ENCODE measurements around the gene SDSL. TPM values are rescaled to one million over a fixed set of nuclear protein-coding genes. Genes with fewer than 3 reads are reported as not detected.

Gene SDSL
- total and polyA plus RNA-seq, 2 of the 4 experiments (the other 2 are of a cell fraction) = 6.3 to 10.9 TPM

DNA sequence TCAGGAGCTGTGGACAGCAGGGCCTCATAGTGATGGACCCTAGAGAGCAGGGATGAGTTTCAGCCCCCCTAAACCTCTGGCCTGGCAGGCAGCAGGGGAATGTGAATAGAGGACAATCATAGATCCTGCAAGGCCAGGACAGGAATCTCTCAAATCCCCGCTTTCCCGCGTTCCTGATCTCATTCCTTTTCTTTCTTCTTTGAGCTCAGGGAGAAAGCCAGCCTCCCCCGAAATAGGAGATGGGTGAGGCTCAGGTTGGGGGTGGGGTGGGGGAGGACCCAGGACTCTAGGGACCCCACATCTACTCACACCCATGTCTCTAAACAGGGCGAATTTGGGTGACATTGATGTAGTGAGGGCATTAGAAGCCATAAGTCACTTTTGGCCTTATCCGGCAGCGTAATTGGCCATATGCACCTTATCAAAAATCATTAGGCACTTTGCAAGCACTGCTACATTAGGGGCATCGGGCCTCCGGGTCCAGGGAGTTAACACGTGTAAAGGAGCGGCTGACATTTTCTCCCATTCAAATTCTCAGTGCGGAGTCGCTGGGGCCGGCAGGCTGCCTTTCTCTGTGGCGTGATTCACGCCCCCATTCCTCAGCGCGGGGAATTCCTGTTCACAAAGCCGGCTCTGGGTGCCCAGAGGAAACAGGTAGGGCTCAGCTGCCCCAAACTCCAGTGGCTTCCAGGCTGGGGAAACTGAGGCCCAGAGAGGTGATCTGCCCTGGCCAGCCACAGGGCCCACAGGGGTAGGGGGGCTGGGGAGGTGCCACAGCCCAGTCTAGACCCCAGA, 48.0 kb downstream of the SDSL start:
- Histone ChIP-seq H2AK5ac (ENCODE audit: low read depth, low read length) (no peak overlapping the region), H3K4me2 (ENCODE audit: low read depth, low read length) (no peak overlapping the region), H3K36me3 (ENCODE audit: control insufficient read depth, insufficient read depth, low read length) (no peaks in the 10 kb centered on the region), H3K27ac (ENCODE audit: insufficient read depth, low read length) (no peak overlapping the region), H3K18ac (ENCODE audit: low read depth, low read length) (no peak overlapping the region), H2BK15ac (ENCODE audit: low read depth, low read length) (no peak overlapping the region), H3K23ac (ENCODE audit: low read depth, low read length) (no peak overlapping the region), H2BK20ac (ENCODE audit: low read depth, low read length) (no peak overlapping the region), H3K9ac (ENCODE audit: low read depth, low read length) (no peak overlapping the region), H3K79me1 (ENCODE audit: low read depth in 1 of 2, low read length in 2 of 2) (no peaks in the 10 kb centered on the region), H3K4me1 (ENCODE audit: control insufficient read depth, insufficient read depth, low read length) (no peaks in the 10 kb centered on the region), H4K91ac (ENCODE audit: insufficient read depth, low read depth, low read length) (no peak overlapping the region), H2AFZ (replicated peaks; ENCODE audit: low read length, poor library complexity) (no peak overlapping the region), H3K14ac (replicated peaks; ENCODE audit: low read depth, low read length) (no peak overlapping the region), H3K56ac (ENCODE audit: extremely low read depth, insufficient read depth, low read length) (no peak overlapping the region), H4K20me1 (ENCODE audit: insufficient read depth, low read length) (no peaks in the 10 kb centered on the region), H3K9me1 (ENCODE audit: insufficient read depth, low read length) (no peaks in the 10 kb centered on the region), H3K27me3 (ENCODE audit: control insufficient read depth, insufficient read depth, low read length) (peaks cover 97% of the 10 kb centered on the region), H4K5ac (ENCODE audit: low read depth, low read length) (no peak overlapping the region), H4K8ac (ENCODE audit: low read depth in 2 of 2, low read length in 2 of 2) (no peak overlapping the region), H3K4ac (ENCODE audit: low read depth, low read length) (no peak overlapping the region), H2AK9ac (replicated peaks; ENCODE audit: low read depth, low read length, poor library complexity) (no peak overlapping the region), H2BK5ac (ENCODE audit: low read depth, low read length, poor library complexity, severe bottlenecking) (no peak overlapping the region), H3K4me3 (ENCODE audit: insufficient read depth, low read depth, low read length) (no peak overlapping the region), H2BK120ac (ENCODE audit: low read depth, low read length) (no peak overlapping the region), H3K9me3 (ENCODE audit: control insufficient read depth, insufficient read depth, low read length) (no peaks in the 10 kb centered on the region)
- POLR2A ChIA-PET (ENCODE audit: unreplicated experiment) = interaction anchor here (0.6 kb wide), 1 partner anchor 648 kb away, joined by 3 read pairs; no protein-coding TSS in a partner anchor
- in situ Hi-C loops (cut with MboI; ENCODE audit: low sequenced_read_pairs) = no loop called here
- TF ChIP-seq CEBPB (IDR thresholded peaks at IDR 0.05; ENCODE audit: low read depth, low read length) = no peak
- TF ChIP-seq MAFK (IDR thresholded peaks at IDR 0.05; ENCODE audit: low read depth, low read length) = no peak
- TF ChIP-seq FOS (IDR thresholded peaks at IDR 0.05; ENCODE audit: low read depth, low read length) = no peak
- TF ChIP-seq, protein P1, sequence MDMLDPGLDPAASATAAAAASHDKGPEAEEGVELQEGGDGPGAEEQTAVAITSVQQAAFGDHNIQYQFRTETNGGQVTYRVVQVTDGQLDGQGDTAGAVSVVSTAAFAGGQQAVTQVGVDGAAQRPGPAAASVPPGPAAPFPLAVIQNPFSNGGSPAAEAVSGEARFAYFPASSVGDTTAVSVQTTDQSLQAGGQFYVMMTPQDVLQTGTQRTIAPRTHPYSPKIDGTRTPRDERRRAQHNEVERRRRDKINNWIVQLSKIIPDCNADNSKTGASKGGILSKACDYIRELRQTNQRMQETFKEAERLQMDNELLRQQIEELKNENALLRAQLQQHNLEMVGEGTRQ (IDR thresholded peaks at IDR 0.05; ENCODE audit: low read depth, low read length) = no peak
- TF ChIP-seq MAZ (IDR thresholded peaks at IDR 0.05; ENCODE audit: borderline replicate concordance, low read depth, low read length) = no peak
- TF ChIP-seq MXI1 (IDR thresholded peaks at IDR 0.05; ENCODE audit: borderline replicate concordance, low read depth, low read length) = no peak
- no peak for TF ChIP-seq RCOR1 (IDR thresholded peaks at IDR 0.05; ENCODE audit: insufficient replicate concordance, low read length)
- no peak for TF ChIP-seq SMC3 (IDR thresholded peaks at IDR 0.05; ENCODE audit: low read depth, low read length)
- no peak for TF ChIP-seq RAD21 (IDR thresholded peaks at IDR 0.05; ENCODE audit: low read length)
- TF ChIP-seq, protein P2, sequence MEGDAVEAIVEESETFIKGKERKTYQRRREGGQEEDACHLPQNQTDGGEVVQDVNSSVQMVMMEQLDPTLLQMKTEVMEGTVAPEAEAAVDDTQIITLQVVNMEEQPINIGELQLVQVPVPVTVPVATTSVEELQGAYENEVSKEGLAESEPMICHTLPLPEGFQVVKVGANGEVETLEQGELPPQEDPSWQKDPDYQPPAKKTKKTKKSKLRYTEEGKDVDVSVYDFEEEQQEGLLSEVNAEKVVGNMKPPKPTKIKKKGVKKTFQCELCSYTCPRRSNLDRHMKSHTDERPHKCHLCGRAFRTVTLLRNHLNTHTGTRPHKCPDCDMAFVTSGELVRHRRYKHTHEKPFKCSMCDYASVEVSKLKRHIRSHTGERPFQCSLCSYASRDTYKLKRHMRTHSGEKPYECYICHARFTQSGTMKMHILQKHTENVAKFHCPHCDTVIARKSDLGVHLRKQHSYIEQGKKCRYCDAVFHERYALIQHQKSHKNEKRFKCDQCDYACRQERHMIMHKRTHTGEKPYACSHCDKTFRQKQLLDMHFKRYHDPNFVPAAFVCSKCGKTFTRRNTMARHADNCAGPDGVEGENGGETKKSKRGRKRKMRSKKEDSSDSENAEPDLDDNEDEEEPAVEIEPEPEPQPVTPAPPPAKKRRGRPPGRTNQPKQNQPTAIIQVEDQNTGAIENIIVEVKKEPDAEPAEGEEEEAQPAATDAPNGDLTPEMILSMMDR (conservative IDR thresholded peaks at IDR 0.05; ENCODE audit: low read depth, low read length) = no peak
- TF ChIP-seq BHLHE40 (IDR thresholded peaks at IDR 0.05; ENCODE audit: low read depth, low read length) = no peak
- no peak for TF ChIP-seq NFE2L2 (IDR thresholded peaks at IDR 0.05; ENCODE audit: low read depth, low read length)
- TF ChIP-seq, protein P3, sequence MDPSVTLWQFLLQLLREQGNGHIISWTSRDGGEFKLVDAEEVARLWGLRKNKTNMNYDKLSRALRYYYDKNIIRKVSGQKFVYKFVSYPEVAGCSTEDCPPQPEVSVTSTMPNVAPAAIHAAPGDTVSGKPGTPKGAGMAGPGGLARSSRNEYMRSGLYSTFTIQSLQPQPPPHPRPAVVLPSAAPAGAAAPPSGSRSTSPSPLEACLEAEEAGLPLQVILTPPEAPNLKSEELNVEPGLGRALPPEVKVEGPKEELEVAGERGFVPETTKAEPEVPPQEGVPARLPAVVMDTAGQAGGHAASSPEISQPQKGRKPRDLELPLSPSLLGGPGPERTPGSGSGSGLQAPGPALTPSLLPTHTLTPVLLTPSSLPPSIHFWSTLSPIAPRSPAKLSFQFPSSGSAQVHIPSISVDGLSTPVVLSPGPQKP (IDR thresholded peaks at IDR 0.05; ENCODE audit: borderline replicate concordance, low read depth, low read length) = no peak
- TF ChIP-seq CHD1 (IDR thresholded peaks at IDR 0.05; ENCODE audit: low read depth, low read length) = no peak
- no peak for TF ChIP-seq POLR2A (IDR thresholded peaks at IDR 0.05; ENCODE audit: low read depth, low read length)
- dilution Hi-C loops (cut with HindIII; ENCODE audit: low sequenced_read_pairs, unreplicated experiment) = no loop called here
- no peak for ATAC-seq (ENCODE audit: low read depth)
- intact Hi-C loops (cut with micrococcal nuclease) = no loop called here
- CTCF ChIA-PET = interaction anchor here (0.6 kb wide), 1 partner anchor 1378 kb away, joined by 3 read pairs; no protein-coding TSS in a partner anchor
- no TSS peak for BruUV-seq (replicated peaks)
- no peak for DNase-seq
- 2% methylated on average over 11 of the region's 19 CpGs; no CpG with 5 or more reads in 1 of the 2 experiments for WGBS, 2 experiments (ENCODE audit: extremely low coverage in 2 of 2, insufficient read length in 1 of 2)
